WTC11 (cell line): Measurements from ENCODE around the gene PSKH1. TPM values are rescaled to one million over a fixed set of nuclear protein-coding genes. Genes with fewer than 3 reads are reported as not detected.

Experiments
- ATAC-seq: fragments of 200-7000 bp; cut with Tn5 transposase; 2 replicates; pipeline ENCODE4 v1.10.0; 2021; ENCODE audit warnings: mild to moderate bottlenecking, moderate library complexity
- CTCF ChIA-PET: fragments of 300-600 bp; sonication (Branson Sonifier 250); formaldehyde crosslinking; loops from one replicate; lab custom pipeline; 2021; ENCODE audit warnings: antibody characterized with exemption; lab: Charles Lee
- POLR2A ChIA-PET: fragments of 350-600 bp; sonication (Branson Sonifier 250); formaldehyde crosslinking; loops from one replicate; lab custom pipeline; 2021; ENCODE audit warnings: antibody characterized with exemption; lab: Charles Lee
- DNase-seq: peaks from one replicate; pipeline ENCODE4 v3.0.0; 2021; ENCODE audit warnings: low spot score
- H3K27ac Mint-ChIP-seq: 2 replicates; pipeline ENCODE4 v1.8.0; 2021; ENCODE audit warnings: mixed read lengths
- H3K27me3 Mint-ChIP-seq: 2 replicates; pipeline ENCODE4 v1.8.0; 2021; ENCODE audit warnings: low read depth, mild to moderate bottlenecking, moderate library complexity, mixed read lengths
- H3K36me3 Mint-ChIP-seq: 2 replicates; pipeline ENCODE4 v1.8.0; 2021; ENCODE audit warnings: mixed read lengths
- H3K4me1 Mint-ChIP-seq: 2 replicates; pipeline ENCODE4 v1.8.0; 2022; ENCODE audit warnings: mixed read lengths
- H3K4me3 Mint-ChIP-seq: 2 replicates; pipeline ENCODE4 v1.8.0; 2021; ENCODE audit warnings: mild to moderate bottlenecking, moderate library complexity, mixed read lengths
- H3K9me3 Mint-ChIP-seq: 2 replicates; pipeline ENCODE4 v1.8.0; 2021; ENCODE audit warnings: mixed read lengths
- SP1 ChIP-seq: sonication (generic); formaldehyde crosslinking; conservative IDR thresholded peaks from 2 replicates; pipeline ENCODE4 v1.8.1; 2022; ENCODE audit warnings: missing genetic modification reagents
- total RNA-seq: library from RNA; stranded (reverse); gene quantifications from 3 replicates; pipeline ENCODE4 v1.2.3, GENCODE V29; 2021
- TF ChIP-seq, protein P1 (sequence below): sonication (generic); formaldehyde crosslinking; IDR thresholded peaks from 2 replicates; pipeline ENCODE4 v1.8.1; 2023; ENCODE audit warnings: mild to moderate bottlenecking, moderate library complexity, missing genetic modification reagents
- TF ChIP-seq, protein P2 (sequence below): sonication (generic); formaldehyde crosslinking; IDR thresholded peaks from 2 replicates; pipeline ENCODE4 v1.8.1; 2023; ENCODE audit warnings: mild to moderate bottlenecking, missing genetic modification reagents
- TF ChIP-seq, protein P3 (sequence below): fragments of 250-450 bp; sonication (Bioruptor Pico); conservative IDR thresholded peaks from 2 replicates; pipeline ENCODE4 v1.9.0; 2021; ENCODE audit warnings: mild to moderate bottlenecking
- TF ChIP-seq, protein P4 (sequence below): fragments of 250-450 bp; sonication (Bioruptor Pico); IDR thresholded peaks from 2 replicates; pipeline ENCODE4 v1.9.0; 2021; ENCODE audit warnings: mild to moderate bottlenecking
- TF ChIP-seq, protein P5 (sequence below): sonication (generic); formaldehyde crosslinking; IDR thresholded peaks from 2 replicates; pipeline ENCODE4 v1.8.0; 2022; ENCODE audit warnings: missing genetic modification reagents
- TF ChIP-seq, protein P6 (sequence below): sonication (generic); formaldehyde crosslinking; IDR thresholded peaks from 2 replicates; pipeline ENCODE4 v1.8.0; 2022; ENCODE audit warnings: mild to moderate bottlenecking, missing genetic modification reagents

Gene PSKH1
- total RNA-seq, 1 experiment from 2014 or later, result 32.6 TPM

DNA sequence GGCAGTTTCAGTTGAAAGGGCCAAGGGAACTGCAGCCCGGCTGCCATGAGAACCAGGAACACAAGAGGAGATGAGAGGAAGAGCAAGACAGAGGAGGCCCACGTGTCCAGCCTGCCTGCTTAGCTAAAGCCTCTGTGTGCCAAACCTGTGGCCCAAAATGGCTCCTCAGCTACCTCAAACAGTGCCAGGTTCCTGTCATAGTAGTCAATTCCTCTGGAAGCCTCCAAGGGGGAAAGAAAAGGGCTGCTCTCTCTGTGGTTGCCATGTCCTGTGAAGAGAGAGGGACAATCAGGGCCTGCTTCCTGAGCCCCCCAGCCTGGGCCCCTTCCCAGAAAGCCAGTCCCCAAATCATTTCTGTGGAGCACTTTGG lies 70.2 kb downstream of the PSKH1 start:
- H3K9me3 Mint-ChIP-seq, result no peaks in the 10 kb centered on the region
- H3K4me1 Mint-ChIP-seq, result peaks cover 36% of the 10 kb centered on the region
- CTCF ChIA-PET, result interaction anchor here (1.4 to 1.5 kb wide), 2 partner anchors 21 to 290 kb away, joined by 3 to 8 read pairs; no protein-coding TSS in a partner anchor
- no peaks in the 10 kb centered on the region for H3K27me3 Mint-ChIP-seq
- ATAC-seq, result no peak
- peaks cover 45% of the 10 kb centered on the region for H3K36me3 Mint-ChIP-seq
- POLR2A ChIA-PET, result no interaction called here
- no peak overlapping the region for H3K4me3 Mint-ChIP-seq
- no peak overlapping the region for H3K27ac Mint-ChIP-seq
- no peak for DNase-seq
- TF ChIP-seq, protein P1, sequence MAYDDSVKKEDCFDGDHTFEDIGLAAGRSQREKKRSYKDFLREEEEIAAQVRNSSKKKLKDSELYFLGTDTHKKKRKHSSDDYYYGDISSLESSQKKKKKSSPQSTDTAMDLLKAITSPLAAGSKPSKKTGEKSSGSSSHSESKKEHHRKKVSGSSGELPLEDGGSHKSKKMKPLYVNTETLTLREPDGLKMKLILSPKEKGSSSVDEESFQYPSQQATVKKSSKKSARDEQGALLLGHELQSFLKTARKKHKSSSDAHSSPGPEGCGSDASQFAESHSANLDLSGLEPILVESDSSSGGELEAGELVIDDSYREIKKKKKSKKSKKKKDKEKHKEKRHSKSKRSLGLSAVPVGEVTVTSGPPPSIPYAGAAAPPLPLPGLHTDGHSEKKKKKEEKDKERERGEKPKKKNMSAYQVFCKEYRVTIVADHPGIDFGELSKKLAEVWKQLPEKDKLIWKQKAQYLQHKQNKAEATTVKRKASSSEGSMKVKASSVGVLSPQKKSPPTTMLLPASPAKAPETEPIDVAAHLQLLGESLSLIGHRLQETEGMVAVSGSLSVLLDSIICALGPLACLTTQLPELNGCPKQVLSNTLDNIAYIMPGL (CRISPR knock-in tag), result no peak
- TF ChIP-seq, protein P2, sequence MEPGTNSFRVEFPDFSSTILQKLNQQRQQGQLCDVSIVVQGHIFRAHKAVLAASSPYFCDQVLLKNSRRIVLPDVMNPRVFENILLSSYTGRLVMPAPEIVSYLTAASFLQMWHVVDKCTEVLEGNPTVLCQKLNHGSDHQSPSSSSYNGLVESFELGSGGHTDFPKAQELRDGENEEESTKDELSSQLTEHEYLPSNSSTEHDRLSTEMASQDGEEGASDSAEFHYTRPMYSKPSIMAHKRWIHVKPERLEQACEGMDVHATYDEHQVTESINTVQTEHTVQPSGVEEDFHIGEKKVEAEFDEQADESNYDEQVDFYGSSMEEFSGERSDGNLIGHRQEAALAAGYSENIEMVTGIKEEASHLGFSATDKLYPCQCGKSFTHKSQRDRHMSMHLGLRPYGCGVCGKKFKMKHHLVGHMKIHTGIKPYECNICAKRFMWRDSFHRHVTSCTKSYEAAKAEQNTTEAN (CRISPR knock-in tag), result no peak
- TF ChIP-seq, protein P3, sequence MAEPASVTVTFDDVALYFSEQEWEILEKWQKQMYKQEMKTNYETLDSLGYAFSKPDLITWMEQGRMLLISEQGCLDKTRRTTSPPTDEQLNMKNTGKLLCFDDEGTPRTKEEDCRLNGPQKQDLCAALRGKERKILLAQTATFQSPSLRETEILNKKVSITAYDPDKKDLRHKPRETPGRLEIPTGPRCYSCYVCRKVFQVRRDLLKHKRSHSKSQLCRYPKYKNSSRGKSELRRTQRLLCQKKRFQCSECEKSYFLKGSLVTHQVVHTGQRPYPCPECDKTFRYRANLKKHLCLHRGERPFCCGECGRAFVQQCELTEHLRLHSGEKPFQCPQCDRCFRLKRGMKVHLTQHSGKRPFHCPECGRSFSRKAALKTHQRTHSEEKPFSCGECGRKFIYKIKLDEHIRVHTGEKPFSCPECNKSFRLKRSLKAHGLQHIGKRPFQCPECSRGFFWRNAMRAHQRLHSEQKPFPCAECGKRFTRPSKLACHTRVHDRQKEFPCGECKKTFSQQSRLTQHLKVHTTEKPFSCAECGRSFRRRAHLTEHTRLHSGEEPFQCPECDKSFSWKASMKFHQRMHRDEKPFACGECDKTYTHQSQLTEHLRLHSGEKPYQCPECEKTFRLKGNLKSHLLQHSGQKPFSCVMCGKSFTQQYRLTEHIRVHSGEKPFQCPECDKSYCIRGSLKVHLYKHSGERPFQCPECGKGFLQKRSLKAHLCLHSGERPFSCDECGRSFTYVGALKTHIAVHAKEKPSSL, result no peak
- TF ChIP-seq, protein P4, sequence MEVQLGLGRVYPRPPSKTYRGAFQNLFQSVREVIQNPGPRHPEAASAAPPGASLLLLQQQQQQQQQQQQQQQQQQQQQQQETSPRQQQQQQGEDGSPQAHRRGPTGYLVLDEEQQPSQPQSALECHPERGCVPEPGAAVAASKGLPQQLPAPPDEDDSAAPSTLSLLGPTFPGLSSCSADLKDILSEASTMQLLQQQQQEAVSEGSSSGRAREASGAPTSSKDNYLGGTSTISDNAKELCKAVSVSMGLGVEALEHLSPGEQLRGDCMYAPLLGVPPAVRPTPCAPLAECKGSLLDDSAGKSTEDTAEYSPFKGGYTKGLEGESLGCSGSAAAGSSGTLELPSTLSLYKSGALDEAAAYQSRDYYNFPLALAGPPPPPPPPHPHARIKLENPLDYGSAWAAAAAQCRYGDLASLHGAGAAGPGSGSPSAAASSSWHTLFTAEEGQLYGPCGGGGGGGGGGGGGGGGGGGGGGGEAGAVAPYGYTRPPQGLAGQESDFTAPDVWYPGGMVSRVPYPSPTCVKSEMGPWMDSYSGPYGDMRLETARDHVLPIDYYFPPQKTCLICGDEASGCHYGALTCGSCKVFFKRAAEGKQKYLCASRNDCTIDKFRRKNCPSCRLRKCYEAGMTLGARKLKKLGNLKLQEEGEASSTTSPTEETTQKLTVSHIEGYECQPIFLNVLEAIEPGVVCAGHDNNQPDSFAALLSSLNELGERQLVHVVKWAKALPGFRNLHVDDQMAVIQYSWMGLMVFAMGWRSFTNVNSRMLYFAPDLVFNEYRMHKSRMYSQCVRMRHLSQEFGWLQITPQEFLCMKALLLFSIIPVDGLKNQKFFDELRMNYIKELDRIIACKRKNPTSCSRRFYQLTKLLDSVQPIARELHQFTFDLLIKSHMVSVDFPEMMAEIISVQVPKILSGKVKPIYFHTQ (CRISPR knock-in tag), result no peak

DNA sequence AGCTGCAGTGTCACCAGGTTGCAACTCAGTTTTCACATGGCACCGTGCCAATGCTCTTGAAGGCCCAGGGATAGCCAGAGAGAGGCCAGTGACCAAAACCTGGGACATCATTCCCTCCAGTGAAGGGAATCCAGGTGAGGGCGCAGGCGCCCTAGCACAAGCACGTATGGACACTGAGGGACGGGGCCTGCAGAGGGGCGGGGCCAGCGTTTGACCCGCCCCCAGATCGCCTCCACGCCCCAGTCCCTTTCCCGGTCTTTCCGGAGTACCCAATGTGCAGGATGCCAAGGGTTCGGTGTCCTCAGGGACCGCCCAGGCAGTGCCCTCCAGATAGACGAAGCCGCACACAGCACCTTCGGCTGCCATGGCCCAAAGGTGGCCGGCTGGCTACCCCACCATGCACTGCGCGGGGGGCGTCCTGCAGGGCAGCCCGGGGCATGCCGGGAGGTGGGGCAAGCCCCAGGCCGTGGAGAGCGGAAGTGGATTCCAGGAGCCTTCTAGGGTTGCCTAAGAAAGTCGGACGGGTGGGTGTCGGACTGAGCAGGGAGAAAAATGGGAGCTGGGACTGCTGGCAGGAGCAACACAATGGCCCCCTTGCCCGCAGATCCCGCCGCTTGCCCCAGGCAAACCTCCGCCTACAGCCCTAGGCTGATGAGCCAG lies 70.7 kb downstream of the PSKH1 start:
- no peaks in the 10 kb centered on the region for H3K9me3 Mint-ChIP-seq
- H3K27me3 Mint-ChIP-seq, result no peaks in the 10 kb centered on the region
- H3K4me1 Mint-ChIP-seq, result peaks cover 36% of the 10 kb centered on the region
- no peak overlapping the region for H3K27ac Mint-ChIP-seq
- H3K36me3 Mint-ChIP-seq, result peaks cover 40% of the 10 kb centered on the region
- ChIA-PET CTCF (interaction anchor here (0.5 to 1.5 kb wide), 4 partner anchors 20 to 291 kb away, joined by 3 to 8 read pairs (median 3); partner anchors contain the start of gene LCAT), POLR2A (no interaction called here)
- no peak overlapping the region for H3K4me3 Mint-ChIP-seq
- ATAC-seq (peak; percentile 58), DNase-seq (peak; percentile 71)
- TF ChIP-seq, protein P5, sequence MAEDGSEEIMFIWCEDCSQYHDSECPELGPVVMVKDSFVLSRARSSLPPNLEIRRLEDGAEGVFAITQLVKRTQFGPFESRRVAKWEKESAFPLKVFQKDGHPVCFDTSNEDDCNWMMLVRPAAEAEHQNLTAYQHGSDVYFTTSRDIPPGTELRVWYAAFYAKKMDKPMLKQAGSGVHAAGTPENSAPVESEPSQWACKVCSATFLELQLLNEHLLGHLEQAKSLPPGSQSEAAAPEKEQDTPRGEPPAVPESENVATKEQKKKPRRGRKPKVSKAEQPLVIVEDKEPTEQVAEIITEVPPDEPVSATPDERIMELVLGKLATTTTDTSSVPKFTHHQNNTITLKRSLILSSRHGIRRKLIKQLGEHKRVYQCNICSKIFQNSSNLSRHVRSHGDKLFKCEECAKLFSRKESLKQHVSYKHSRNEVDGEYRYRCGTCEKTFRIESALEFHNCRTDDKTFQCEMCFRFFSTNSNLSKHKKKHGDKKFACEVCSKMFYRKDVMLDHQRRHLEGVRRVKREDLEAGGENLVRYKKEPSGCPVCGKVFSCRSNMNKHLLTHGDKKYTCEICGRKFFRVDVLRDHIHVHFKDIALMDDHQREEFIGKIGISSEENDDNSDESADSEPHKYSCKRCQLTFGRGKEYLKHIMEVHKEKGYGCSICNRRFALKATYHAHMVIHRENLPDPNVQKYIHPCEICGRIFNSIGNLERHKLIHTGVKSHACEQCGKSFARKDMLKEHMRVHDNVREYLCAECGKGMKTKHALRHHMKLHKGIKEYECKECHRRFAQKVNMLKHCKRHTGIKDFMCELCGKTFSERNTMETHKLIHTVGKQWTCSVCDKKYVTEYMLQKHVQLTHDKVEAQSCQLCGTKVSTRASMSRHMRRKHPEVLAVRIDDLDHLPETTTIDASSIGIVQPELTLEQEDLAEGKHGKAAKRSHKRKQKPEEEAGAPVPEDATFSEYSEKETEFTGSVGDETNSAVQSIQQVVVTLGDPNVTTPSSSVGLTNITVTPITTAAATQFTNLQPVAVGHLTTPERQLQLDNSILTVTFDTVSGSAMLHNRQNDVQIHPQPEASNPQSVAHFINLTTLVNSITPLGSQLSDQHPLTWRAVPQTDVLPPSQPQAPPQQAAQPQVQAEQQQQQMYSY, result peak; percentile 96
- TF ChIP-seq SP1 (CRISPR knock-in tag), result peak; percentile 46; the same call in 1 of the 2 replicates
- TF ChIP-seq, protein P6, sequence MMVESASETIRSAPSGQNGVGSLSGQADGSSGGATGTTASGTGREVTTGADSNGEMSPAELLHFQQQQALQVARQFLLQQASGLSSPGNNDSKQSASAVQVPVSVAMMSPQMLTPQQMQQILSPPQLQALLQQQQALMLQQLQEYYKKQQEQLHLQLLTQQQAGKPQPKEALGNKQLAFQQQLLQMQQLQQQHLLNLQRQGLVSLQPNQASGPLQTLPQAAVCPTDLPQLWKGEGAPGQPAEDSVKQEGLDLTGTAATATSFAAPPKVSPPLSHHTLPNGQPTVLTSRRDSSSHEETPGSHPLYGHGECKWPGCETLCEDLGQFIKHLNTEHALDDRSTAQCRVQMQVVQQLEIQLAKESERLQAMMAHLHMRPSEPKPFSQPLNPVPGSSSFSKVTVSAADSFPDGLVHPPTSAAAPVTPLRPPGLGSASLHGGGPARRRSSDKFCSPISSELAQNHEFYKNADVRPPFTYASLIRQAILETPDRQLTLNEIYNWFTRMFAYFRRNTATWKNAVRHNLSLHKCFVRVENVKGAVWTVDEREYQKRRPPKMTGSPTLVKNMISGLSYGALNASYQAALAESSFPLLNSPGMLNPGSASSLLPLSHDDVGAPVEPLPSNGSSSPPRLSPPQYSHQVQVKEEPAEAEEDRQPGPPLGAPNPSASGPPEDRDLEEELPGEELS, result no peak
